IMR-90 (cell line): Measurements from ENCODE around the gene USP32. TPM values are rescaled to one million over a fixed set of nuclear protein-coding genes. Genes with fewer than 3 reads are reported as not detected.

Source experiments
- ATAC-seq: fragments of 200-7000 bp; cut with Tn5 transposase; 2 replicates; pipeline ENCODE4 v1.9.1; 2020; ENCODE audit warnings: low read depth, mild to moderate bottlenecking, moderate library complexity
- BruUV-seq: library from RNA; stranded (reverse); fragments of 400-500 nt; replicated peaks from 2 replicates; lab custom pipeline; 2021; lab: Mats Ljungman, UMichigan
- CTCF ChIA-PET: fragments of 300-600 bp; formaldehyde crosslinking; extraction: SDS; loops from one replicate; lab custom pipeline; 2021; ENCODE audit warnings: antibody characterized with exemption; lab: Yijun Ruan, JAX
- POLR2A ChIA-PET: fragments of 300-600 bp; sonication (Branson Sonifier 250); formaldehyde crosslinking; loops from one replicate; lab custom pipeline; 2022; ENCODE audit warnings: antibody characterized with exemption; ENCODE audit not compliant: unreplicated experiment; lab: Charles Lee
- DNase-seq: peaks from one replicate; pipeline ENCODE4 v3.0.0; 2013
- H2AFZ ChIP-seq: replicated peaks from 2 replicates; pipeline ENCODE3; 2013; ENCODE audit warnings: low read length, mild to moderate bottlenecking; ENCODE audit not compliant: poor library complexity
- H2AK5ac ChIP-seq: 2 replicates; pipeline ENCODE4 v1.6.1; 2013; ENCODE audit warnings: low read depth, low read length, inconsistent platforms
- H2AK9ac ChIP-seq: replicated peaks from 2 replicates; pipeline ENCODE3; 2013; ENCODE audit warnings: mild to moderate bottlenecking, low read depth, low read length, moderate library complexity; ENCODE audit not compliant: poor library complexity
- H2BK120ac ChIP-seq: 2 replicates; pipeline ENCODE4 v1.6.1; 2013; ENCODE audit warnings: low read depth, low read length, inconsistent platforms
- H2BK15ac ChIP-seq: 3 replicates; pipeline ENCODE4 v1.6.1; 2013; ENCODE audit warnings: low read depth, low read length, inconsistent platforms
- H2BK20ac ChIP-seq: 2 replicates; pipeline ENCODE4 v1.6.1; 2013; ENCODE audit warnings: low read depth, mild to moderate bottlenecking, inconsistent platforms, low read length, moderate library complexity
- H2BK5ac ChIP-seq: 2 replicates; pipeline ENCODE4 v1.6.1; 2013; ENCODE audit warnings: mild to moderate bottlenecking, low read depth, low read length, inconsistent platforms; ENCODE audit not compliant: poor library complexity, severe bottlenecking
- H3K14ac ChIP-seq: replicated peaks from 2 replicates; pipeline ENCODE4 v1.6.1; 2013; ENCODE audit warnings: low read depth, low read length, inconsistent platforms
- H3K18ac ChIP-seq: 2 replicates; pipeline ENCODE4 v1.6.1; 2013; ENCODE audit warnings: low read depth, low read length, control low read depth
- H3K23ac ChIP-seq: 2 replicates; pipeline ENCODE4 v1.6.1; 2013; ENCODE audit warnings: low read depth, low read length, inconsistent platforms
- H3K27ac ChIP-seq: 2 replicates; pipeline ENCODE4 v1.5.1; 2013; ENCODE audit warnings: mild to moderate bottlenecking, control low read depth, low read length; ENCODE audit not compliant: insufficient read depth
- H3K27me3 ChIP-seq: 2 replicates; pipeline ENCODE4 v1.6.1; 2013; ENCODE audit warnings: low read length; ENCODE audit not compliant: control insufficient read depth, insufficient read depth
- H3K36me3 ChIP-seq: 2 replicates; pipeline ENCODE4 v1.6.1; 2013; ENCODE audit warnings: low read length, mixed read lengths; ENCODE audit not compliant: control insufficient read depth, insufficient read depth
- H3K4ac ChIP-seq: 2 replicates; pipeline ENCODE4 v1.6.1; 2013; ENCODE audit warnings: low read depth, low read length, inconsistent platforms
- H3K4me1 ChIP-seq: 2 replicates; pipeline ENCODE4 v1.6.1; 2013; ENCODE audit warnings: low read length, mixed read lengths; ENCODE audit not compliant: control insufficient read depth, insufficient read depth
- H3K4me2 ChIP-seq: 2 replicates; pipeline ENCODE4 v1.6.1; 2013; ENCODE audit warnings: low read depth, mild to moderate bottlenecking, control low read depth, low read length, moderate library complexity
- H3K4me3 ChIP-seq: 2 replicates; pipeline ENCODE4 v1.5.1; 2013; ENCODE audit warnings: low read depth, mild to moderate bottlenecking, control low read depth, low read length, moderate library complexity; ENCODE audit not compliant: insufficient read depth
- H3K56ac ChIP-seq: 2 replicates; pipeline ENCODE4 v1.6.1; 2013; ENCODE audit warnings: low read length, inconsistent platforms; ENCODE audit not compliant: insufficient read depth; ENCODE audit errors: extremely low read depth
- H3K79me1 ChIP-seq, 2 experiments: 2 replicates each; pipeline ENCODE4 v1.6.1; 2013; ENCODE audit warnings: low read length in 2 of 2, inconsistent platforms in 1 of 2, low read depth in 1 of 2
- H3K9ac ChIP-seq: 2 replicates; pipeline ENCODE4 v1.6.1; 2013; ENCODE audit warnings: low read depth, low read length, control low read depth
- H3K9me1 ChIP-seq: 2 replicates; pipeline ENCODE4 v1.6.1; 2013; ENCODE audit warnings: low read length, inconsistent platforms; ENCODE audit not compliant: insufficient read depth
- H3K9me3 ChIP-seq: 2 replicates; pipeline ENCODE4 v1.6.1; 2013; ENCODE audit warnings: low read length; ENCODE audit not compliant: control insufficient read depth, insufficient read depth
- H4K20me1 ChIP-seq: 2 replicates; pipeline ENCODE4 v1.6.1; 2013; ENCODE audit warnings: low read length, inconsistent platforms; ENCODE audit not compliant: insufficient read depth
- H4K5ac ChIP-seq: 2 replicates; pipeline ENCODE4 v1.6.1; 2013; ENCODE audit warnings: mild to moderate bottlenecking, low read depth, low read length, control low read depth
- H4K8ac ChIP-seq, 2 experiments: 2 replicates each; pipeline ENCODE4 v1.6.1; 2013; ENCODE audit warnings: low read depth in 2 of 2, low read length in 2 of 2, control low read depth in 1 of 2, inconsistent platforms in 1 of 2
- H4K91ac ChIP-seq: 2 replicates; pipeline ENCODE4 v1.6.1; 2013; ENCODE audit warnings: low read depth, low read length, inconsistent platforms; ENCODE audit not compliant: insufficient read depth
- RCOR1 ChIP-seq: IDR thresholded peaks from 2 replicates; pipeline ENCODE4 v1.6.1; 2012; ENCODE audit warnings: mild to moderate bottlenecking, low read length, improper control_type of control experiment; ENCODE audit not compliant: insufficient replicate concordance
- WGBS, 2 experiments: methylation state at CpG; one replicate each; pipeline versions ENCODE4 v1.1.5 to v1.1.7; 2013; ENCODE audit warnings: missing lambda C conversion rate in 2 of 2; ENCODE audit not compliant: insufficient read length in 1 of 2; ENCODE audit errors: extremely low coverage in 2 of 2; 5-methylcytosine and 5-hydroxymethylcytosine counted together
- dilution Hi-C: fragments of 300-500 bp; cut with HindIII; formaldehyde crosslinking; loops from one replicate; pipeline ENCODE4 v1.14.3; 2018; ENCODE audit warnings: low sequenced_read_pairs; ENCODE audit not compliant: unreplicated experiment
- in situ Hi-C: fragments of 300-500 bp; cut with MboI; formaldehyde crosslinking; loops from 3 replicates; pipeline ENCODE4 v1.14.3; 2019; ENCODE audit warnings: low sequenced_read_pairs, inconsistent platforms, mixed read lengths
- intact Hi-C: fragments of 100-400 bp; cut with micrococcal nuclease; formaldehyde crosslinking; loops from 2 replicates; pipeline ENCODE4 v1.10.0; 2022
- polyA plus RNA-seq, 3 experiments: library from polyadenylated mRNA; depleted of rRNA; stranded (reverse); fragments of >200 nt; gene quantifications; 2 replicates each; pipeline ENCODE4 v1.2.3, GENCODE V29; 2012; ENCODE audit warnings: low replicate concordance in 1 of 3
- total RNA-seq: library from RNA; depleted of rRNA; stranded (reverse); fragments of >200 nt; gene quantifications from 2 replicates; pipeline ENCODE4 v1.2.3, GENCODE V29; 2012

The USP32 gene
- total and polyA plus RNA-seq, 2 of the 4 experiments (the other 2 are of a cell fraction) = 16.8 to 46.8 TPM

DNA sequence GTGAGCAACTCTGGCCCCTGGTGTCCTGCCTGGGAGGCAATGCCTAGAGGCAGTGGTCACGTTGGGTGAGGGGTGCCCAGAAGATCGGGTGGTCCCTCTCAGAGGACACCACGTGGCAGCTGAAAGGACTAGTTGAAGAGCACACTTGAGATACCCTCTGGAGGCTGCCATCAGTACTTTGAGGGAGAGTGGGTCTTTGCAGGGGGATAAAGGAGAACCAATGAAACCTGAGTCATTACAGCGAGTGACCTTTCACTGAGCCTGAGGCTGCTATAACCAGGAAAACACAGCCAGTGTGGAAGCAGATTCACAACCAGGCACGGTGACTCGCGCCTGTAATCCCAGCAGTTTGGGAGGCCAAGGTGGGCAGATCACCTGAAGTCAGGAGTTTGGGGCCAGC, 223.3 kb downstream of the USP32 start:
- Histone ChIP-seq H3K9me3 (no peaks in the 10 kb centered on the region), H3K9ac (no peak overlapping the region), H3K4me2 (no peak overlapping the region), H2BK5ac (no peak overlapping the region), H3K18ac (no peak overlapping the region), H4K20me1 (no peaks in the 10 kb centered on the region), H3K4me1 (peaks cover 8% of the 10 kb centered on the region), H4K5ac (no peak overlapping the region), H3K36me3 (no peaks in the 10 kb centered on the region; the same call in 1 of the 2 replicates), H3K14ac (no peak overlapping the region), H3K23ac (no peak overlapping the region), H4K8ac (no peak overlapping the region), H3K79me1 (no peaks in the 10 kb centered on the region), H2AK5ac (no peak overlapping the region), H2BK20ac (no peak overlapping the region), H3K9me1 (peaks cover 16% of the 10 kb centered on the region), H2BK120ac (no peak overlapping the region), H3K4ac (no peak overlapping the region), H3K27me3 (peaks cover 5% of the 10 kb centered on the region), H2AFZ (no peak overlapping the region), H4K91ac (no peak overlapping the region), H3K27ac (no peak overlapping the region), H3K56ac (no peak overlapping the region), H3K4me3 (no peak overlapping the region), H2AK9ac (no peak overlapping the region), H2BK15ac (no peak overlapping the region)
- dilution Hi-C loops = no loop called here
- intact Hi-C loops = no loop called here
- no TSS peak for BruUV-seq
- no peak for TF ChIP-seq RCOR1
- in situ Hi-C loops = no loop called here
- no peak for DNase-seq
- no peak for ATAC-seq
- ChIA-PET CTCF (no interaction called here), POLR2A (no interaction called here)
- WGBS, 2 experiments = 82% methylated on average over 2 of the region's 7 CpGs; no CpG with 5 or more reads in 1 of the 2 experiments
